Upper lobe of right lung (tissue), 1 donor: Measurements from ENCODE around the gene TCL1B. TPM values are rescaled to one million over a fixed set of nuclear protein-coding genes. Genes with fewer than 3 reads are reported as not detected.

Experiments used
- ATAC-seq: fragments of 200-7000 bp; cut with Tn5 transposase; one replicate; pipeline ENCODE4 v1.9.1; 2020; ENCODE audit warnings: mild to moderate bottlenecking, moderate library complexity
- DNase-seq: peaks from one replicate; pipeline ENCODE4 v3.0.0-alpha.2; 2020
- H3K27ac ChIP-seq: fragments of 200-600 bp; one replicate; pipeline ENCODE4 v1.8.0; 2022
- H3K27me3 ChIP-seq: fragments of 200-600 bp; one replicate; pipeline ENCODE4 v1.8.0; 2022; ENCODE audit warnings: mild to moderate bottlenecking
- H3K36me3 ChIP-seq: fragments of 200-600 bp; one replicate; pipeline ENCODE4 v1.8.0; 2022
- H3K4me1 ChIP-seq: fragments of 200-600 bp; one replicate; pipeline ENCODE4 v1.8.0; 2022
- H3K4me3 ChIP-seq: fragments of 200-600 bp; one replicate; pipeline ENCODE4 v1.8.0; 2022; ENCODE audit warnings: mild to moderate bottlenecking
- H3K9me3 ChIP-seq: fragments of 200-600 bp; one replicate; pipeline ENCODE4 v1.8.0; 2022
- CTCF ChIP-seq: fragments of 200-600 bp; IDR thresholded peaks from one replicate; pipeline ENCODE4 v1.8.0; 2022; ENCODE audit warnings: antibody characterized with exemption
- intact Hi-C: fragments of 100-400 bp; cut with DNase I; formaldehyde crosslinking; loops from one replicate; pipeline ENCODE4 v1.11.0; 2022
- total RNA-seq: library from RNA; stranded (reverse); fragmentation: NEBNext Ultra II Directional; extraction: Animal tissue kit (Norgen Biotek cat#: 25700); gene quantifications from one replicate; pipeline ENCODE4 v1.2.1, GENCODE V29; 2021
- donor health status: DM: no; HTN: yes; CAD: no; lungs with severe emphysema.

TCL1B gene
- total RNA-seq, 1 donor from 2014 or later = not detected

DNA sequence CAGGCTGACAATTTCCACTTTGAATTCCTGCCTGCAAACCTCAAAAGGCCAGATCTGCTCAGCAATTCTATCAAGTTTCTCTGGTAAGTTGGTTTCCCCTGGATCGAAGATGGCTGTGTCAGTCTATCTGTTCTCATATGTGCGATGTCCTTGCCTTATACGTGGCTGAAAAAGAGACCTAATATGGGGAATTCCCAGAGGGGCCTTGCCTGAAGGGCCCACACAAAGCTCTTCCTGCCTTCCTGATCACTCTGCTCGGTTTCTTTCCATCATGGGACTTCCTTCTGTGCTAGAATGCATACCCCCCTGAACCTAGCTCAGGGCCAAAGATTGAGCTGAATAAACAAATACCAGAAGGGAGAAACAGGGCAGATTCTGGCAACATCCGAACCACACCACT, 13.2 kb downstream of the TCL1B start:
- Histone ChIP-seq H3K36me3 (no peaks in the 10 kb centered on the region), H3K27ac (no peak overlapping the region), H3K9me3 (no peaks in the 10 kb centered on the region), H3K4me1 (no peaks in the 10 kb centered on the region), H3K4me3 (no peak overlapping the region), H3K27me3 (peaks cover 14% of the 10 kb centered on the region)
- ATAC-seq (no peak), DNase-seq (no peak)
- no peak for TF ChIP-seq CTCF
- intact Hi-C loops = no loop called here

GRCh38 chr14:95700221-95700976, 14.2 kb downstream of the TCL1B start:
- Histone ChIP-seq H3K36me3 (no peaks in the 10 kb centered on the region), H3K27me3 (peaks cover 22% of the 10 kb centered on the region), H3K4me1 (no peaks in the 10 kb centered on the region), H3K9me3 (no peaks in the 10 kb centered on the region), H3K4me3 (no peak overlapping the region), H3K27ac (no peak overlapping the region)
- DNase-seq (no peak), ATAC-seq (no peak)
- no peak for TF ChIP-seq CTCF
- intact Hi-C loops = no loop called here

DNA sequence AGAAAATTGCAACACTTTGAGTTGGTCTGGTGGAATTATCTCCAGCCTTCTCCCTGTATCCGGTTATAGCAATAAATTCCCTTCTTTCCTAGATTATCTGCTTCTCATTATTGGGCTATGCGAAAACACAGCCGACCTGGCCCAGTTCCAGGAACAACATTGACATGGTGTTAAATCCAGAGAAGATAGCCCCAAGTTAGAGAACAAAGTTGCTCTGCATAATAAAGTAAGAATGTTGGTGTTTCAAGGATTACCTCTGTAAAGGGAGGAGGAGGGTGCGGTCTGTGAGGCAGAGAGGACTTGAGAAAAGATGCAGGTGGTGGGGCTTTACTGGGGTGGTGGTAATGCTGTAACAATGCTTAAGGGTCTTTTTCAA, 15.6 kb downstream of the TCL1B start:
- peaks cover 22% of the 10 kb centered on the region for H3K27me3 ChIP-seq
- no peak for TF ChIP-seq CTCF
- no peak for ATAC-seq

DNA sequence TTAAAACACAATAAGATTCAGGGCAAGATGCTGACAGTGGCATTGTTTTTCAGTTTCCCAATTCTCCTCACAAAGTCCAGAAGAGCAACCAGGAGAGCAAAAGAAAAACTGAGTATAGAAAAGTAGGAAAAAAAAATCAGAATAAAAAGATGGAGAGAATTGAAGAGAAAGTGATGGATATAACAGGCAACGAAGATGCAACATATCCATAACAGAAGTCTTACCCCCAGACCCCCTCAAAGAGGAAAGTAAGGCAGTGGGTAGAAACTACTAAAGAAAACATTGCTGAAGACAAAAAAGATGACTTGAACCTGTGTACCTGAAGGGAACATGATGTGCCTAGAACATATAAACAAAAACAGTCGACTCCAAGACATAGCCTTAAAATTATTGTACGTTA, 17.1 kb downstream of the TCL1B start:
- DNase-seq (no peak), ATAC-seq (no peak)
- intact Hi-C loops = no loop called here
- Histone ChIP-seq H3K4me3 (no peak overlapping the region), H3K27ac (no peak overlapping the region), H3K9me3 (no peaks in the 10 kb centered on the region), H3K36me3 (no peaks in the 10 kb centered on the region), H3K4me1 (no peaks in the 10 kb centered on the region), H3K27me3 (peaks cover 22% of the 10 kb centered on the region)
- no peak for TF ChIP-seq CTCF

More for the DNA sequence above, 15.6 kb downstream of the TCL1B start:
- intact Hi-C loops = no loop called here
- no peak for DNase-seq
- no peaks in the 10 kb centered on the region for H3K9me3 ChIP-seq
- no peaks in the 10 kb centered on the region for H3K4me1 ChIP-seq
- no peak overlapping the region for H3K27ac ChIP-seq
- no peaks in the 10 kb centered on the region for H3K36me3 ChIP-seq
- no peak overlapping the region for H3K4me3 ChIP-seq

DNA sequence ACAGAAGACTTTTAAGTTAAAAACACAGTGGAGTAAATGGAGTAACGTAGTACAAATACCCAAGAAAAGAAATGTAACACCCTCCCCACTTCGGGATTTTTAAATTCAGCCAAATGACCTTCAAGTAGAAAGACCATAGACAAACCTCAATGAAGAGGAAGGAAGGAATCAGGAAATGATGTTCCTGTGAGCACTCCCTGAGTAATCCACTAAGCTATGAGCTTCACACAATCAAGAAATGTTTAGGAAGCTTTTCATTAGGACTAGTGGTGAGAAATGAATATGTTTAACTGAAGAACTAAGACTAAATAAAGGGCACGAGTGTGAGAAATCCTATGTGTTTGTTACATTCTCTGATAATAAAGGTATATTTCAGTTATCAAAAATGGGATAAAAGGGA, 17.6 kb downstream of the TCL1B start:
- Histone ChIP-seq H3K27me3 (peaks cover 22% of the 10 kb centered on the region), H3K9me3 (no peaks in the 10 kb centered on the region), H3K36me3 (no peaks in the 10 kb centered on the region), H3K27ac (no peak overlapping the region), H3K4me1 (no peaks in the 10 kb centered on the region), H3K4me3 (no peak overlapping the region)
- ATAC-seq (no peak), DNase-seq (no peak)
- intact Hi-C loops = no loop called here
- no peak for TF ChIP-seq CTCF

- no peaks in the 10 kb centered on the region for H3K36me3 ChIP-seq
- no peaks in the 10 kb centered on the region for H3K9me3 ChIP-seq
- TF ChIP-seq CTCF = no peak
- ATAC-seq = no peak
- H3K4me3 ChIP-seq = no peak overlapping the region
- H3K27me3 ChIP-seq = peaks cover 22% of the 10 kb centered on the region
- intact Hi-C loops = no loop called here
- DNase-seq = no peak
- H3K27ac ChIP-seq = no peak overlapping the region
- no peaks in the 10 kb centered on the region for H3K4me1 ChIP-seq
Observed at GRCh38 chr14:95705518-95705917, 19.3 kb downstream of the TCL1B start.
